ENCODE results near the gene MIER2. TPM values are rescaled to one million over a fixed set of nuclear protein-coding genes. Genes with fewer than 3 reads are reported as not detected.
A peak's percentile ranks its signal among the peaks of the same experiment; 100 is the strongest.

Gene MIER2
- polyA plus RNA-seq, 3 donors: 3.6 to 21.9 (median 6.9) TPM

DNA sequence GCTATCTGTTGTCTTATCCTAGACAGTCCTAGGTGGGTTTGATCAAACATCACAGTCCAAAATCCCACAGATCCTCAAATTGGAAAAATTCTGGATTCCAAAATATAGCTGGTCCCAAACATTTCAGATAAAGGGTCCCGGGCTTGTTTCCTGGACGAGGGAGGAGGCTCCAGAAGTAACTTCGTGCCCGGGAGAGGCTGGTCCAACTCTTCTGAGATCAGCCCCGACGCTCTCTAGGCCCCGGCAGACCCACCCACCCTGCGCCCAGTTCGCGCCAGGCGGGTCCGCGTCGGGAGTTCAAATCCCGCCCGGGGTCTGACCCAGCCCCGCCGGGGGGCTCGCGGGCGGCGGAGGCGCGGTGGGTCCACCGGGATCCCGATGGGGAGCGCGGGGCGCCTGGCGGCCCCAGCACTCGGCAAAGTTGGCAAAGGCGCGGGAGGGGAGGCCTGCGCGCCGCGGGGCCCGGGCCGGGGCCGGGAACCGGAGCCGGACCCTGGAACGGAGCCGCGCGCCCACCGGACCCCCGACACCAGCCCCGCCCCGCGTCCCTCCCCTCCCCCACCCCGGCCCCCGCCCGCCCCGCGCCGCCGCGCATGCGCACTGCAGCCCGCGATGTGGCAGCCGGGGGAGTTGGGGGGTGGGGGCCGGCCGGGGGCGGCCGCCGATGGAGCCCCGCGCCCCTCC is 513 bp downstream of the MIER2 start:
- Mint-ChIP-seq H3K27ac (peak overlapping the region; percentile 58 to 97 (median 93)), H3K27me3 (ENCODE audit: low read depth in 3 of 3) (peaks cover 18 to 33% (median 24%) of the 10 kb centered on the region in 3 donors), H3K4me1 (peaks cover 58% of the 10 kb centered on the region), H3K36me3 (peaks cover 19 to 20% of the 10 kb centered on the region in 2 donors), H3K9me3 (peaks cover 0 to 11% (median 7%) of the 10 kb centered on the region in 7 donors), H3K4me3 (peak overlapping the region; percentile 87 to 88)
- WGBS (ENCODE audit: insufficient coverage): under 1% methylated on average over 50 of the region's 70 CpGs
- Histone ChIP-seq H4K20me1 (ENCODE audit: insufficient read depth, low read length) (peaks cover 43% of the 10 kb centered on the region), H3K4me1 (ENCODE audit: control insufficient read depth in 1 of 2, insufficient read depth in 2 of 2, low read length in 2 of 2) (peaks cover 46 to 58% of the 10 kb centered on the region in 2 donors), H3K9ac (ENCODE audit: insufficient read depth, low read length, poor library complexity, severe bottlenecking) (peak overlapping the region; percentile 74), H3K27ac (ENCODE audit: low read depth in 1 of 2, low read length in 2 of 2) (peak overlapping the region; percentile 60 to 91), H2AFZ (ENCODE audit: insufficient read depth, low read depth, low read length, poor library complexity, severe bottlenecking) (peak overlapping the region; percentile 63), H3K27me3 (ENCODE audit: control insufficient read depth in 2 of 2, insufficient read depth in 2 of 2, low read length in 2 of 2) (peaks cover 0 to 19% of the 10 kb centered on the region in 2 donors), H3K36me3 (replicated peaks in 1 of 2; ENCODE audit: control insufficient read depth in 1 of 2, insufficient read depth in 2 of 2, low read length in 2 of 2) (no peaks in the 10 kb centered on the region), H3K4me3 (replicated peaks in 1 of 3; ENCODE audit: low read depth in 2 of 3, low read length in 3 of 3) (peak overlapping the region; percentile 41 to 86 (median 81)), H3K4me2 (replicated peaks; ENCODE audit: extremely low read depth, low read length, poor library complexity, severe bottlenecking) (peak overlapping the region; percentile 81), H3K79me2 (ENCODE audit: insufficient read depth, low read length) (peaks cover 48% of the 10 kb centered on the region), H3K9me3 (replicated peaks in 1 of 2; ENCODE audit: control insufficient read depth in 1 of 2, insufficient read depth in 1 of 2, low read length in 2 of 2) (no peaks in the 10 kb centered on the region)
- DNase-seq: no peak
- TF ChIP-seq, protein P1, sequence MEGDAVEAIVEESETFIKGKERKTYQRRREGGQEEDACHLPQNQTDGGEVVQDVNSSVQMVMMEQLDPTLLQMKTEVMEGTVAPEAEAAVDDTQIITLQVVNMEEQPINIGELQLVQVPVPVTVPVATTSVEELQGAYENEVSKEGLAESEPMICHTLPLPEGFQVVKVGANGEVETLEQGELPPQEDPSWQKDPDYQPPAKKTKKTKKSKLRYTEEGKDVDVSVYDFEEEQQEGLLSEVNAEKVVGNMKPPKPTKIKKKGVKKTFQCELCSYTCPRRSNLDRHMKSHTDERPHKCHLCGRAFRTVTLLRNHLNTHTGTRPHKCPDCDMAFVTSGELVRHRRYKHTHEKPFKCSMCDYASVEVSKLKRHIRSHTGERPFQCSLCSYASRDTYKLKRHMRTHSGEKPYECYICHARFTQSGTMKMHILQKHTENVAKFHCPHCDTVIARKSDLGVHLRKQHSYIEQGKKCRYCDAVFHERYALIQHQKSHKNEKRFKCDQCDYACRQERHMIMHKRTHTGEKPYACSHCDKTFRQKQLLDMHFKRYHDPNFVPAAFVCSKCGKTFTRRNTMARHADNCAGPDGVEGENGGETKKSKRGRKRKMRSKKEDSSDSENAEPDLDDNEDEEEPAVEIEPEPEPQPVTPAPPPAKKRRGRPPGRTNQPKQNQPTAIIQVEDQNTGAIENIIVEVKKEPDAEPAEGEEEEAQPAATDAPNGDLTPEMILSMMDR (IDR thresholded peaks at IDR 0.05): no peak
- intact Hi-C loops (cut with micrococcal nuclease): loop anchor here (5.0 to 10.0 kb wide), 2 partner anchors 141 to 163 kb away; partner anchors contain the start of gene TPGS1 (in 1 of the 2)

DNA sequence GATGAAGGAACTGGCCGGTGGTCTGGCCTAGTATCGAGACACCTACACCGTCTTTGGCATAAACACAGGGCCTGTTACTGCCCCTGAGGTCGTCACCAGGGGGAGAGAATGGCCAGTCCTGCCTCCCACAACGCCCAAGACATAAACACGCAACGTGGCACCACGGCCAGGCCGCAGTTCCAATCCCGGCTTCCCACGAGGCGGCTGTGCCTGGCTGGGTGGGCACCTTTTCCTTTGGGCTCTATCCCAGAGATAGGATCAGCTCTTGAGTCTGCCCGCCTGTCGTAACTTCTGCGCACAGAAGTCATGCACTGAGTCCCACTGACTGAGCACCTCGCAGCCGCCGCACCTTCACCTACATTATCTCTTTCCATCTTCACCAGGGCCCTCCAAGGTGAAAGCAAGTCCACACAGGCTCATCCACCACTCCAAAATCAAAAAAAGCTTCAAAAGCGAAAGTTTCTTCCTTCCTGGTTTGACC is 1.1 kb downstream of the MIER2 start:
- Histone ChIP-seq H4K20me1 (ENCODE audit: insufficient read depth, low read length) (peaks cover 49% of the 10 kb centered on the region), H2AFZ (ENCODE audit: insufficient read depth, low read depth, low read length, poor library complexity, severe bottlenecking) (peak overlapping the region; percentile 63), H3K4me1 (ENCODE audit: control insufficient read depth in 1 of 2, insufficient read depth in 2 of 2, low read length in 2 of 2) (peaks cover 51 to 64% of the 10 kb centered on the region in 2 donors), H3K9ac (ENCODE audit: insufficient read depth, low read length, poor library complexity, severe bottlenecking) (peak overlapping the region; percentile 74), H3K4me3 (replicated peaks in 1 of 3; ENCODE audit: low read depth in 2 of 3, low read length in 3 of 3) (peak overlapping the region; percentile 41 to 86 (median 81)), H3K27ac (ENCODE audit: low read depth in 1 of 2, low read length in 2 of 2) (peak overlapping the region; percentile 60 to 91), H3K27me3 (ENCODE audit: control insufficient read depth in 2 of 2, insufficient read depth in 2 of 2, low read length in 2 of 2) (peaks cover 0 to 19% of the 10 kb centered on the region in 2 donors), H3K9me3 (replicated peaks in 1 of 2; ENCODE audit: control insufficient read depth in 1 of 2, insufficient read depth in 1 of 2, low read length in 2 of 2) (no peaks in the 10 kb centered on the region), H3K4me2 (replicated peaks; ENCODE audit: extremely low read depth, low read length, poor library complexity, severe bottlenecking) (peak overlapping the region; percentile 81), H3K79me2 (ENCODE audit: insufficient read depth, low read length) (peaks cover 54% of the 10 kb centered on the region), H3K36me3 (replicated peaks in 1 of 2; ENCODE audit: control insufficient read depth in 1 of 2, insufficient read depth in 2 of 2, low read length in 2 of 2) (no peaks in the 10 kb centered on the region)
- TF ChIP-seq, protein P1 (IDR thresholded peaks at IDR 0.05): no peak
- WGBS (ENCODE audit: insufficient coverage): 84% methylated on average over 16 of the region's 19 CpGs
- intact Hi-C loops (cut with micrococcal nuclease): loop anchor here (5.0 to 10.0 kb wide), 2 partner anchors 141 to 164 kb away; partner anchors contain the start of gene TPGS1 (in 1 of the 2)
- H3K4me1 Mint-ChIP-seq: peaks cover 64% of the 10 kb centered on the region
- H3K27me3 Mint-ChIP-seq (ENCODE audit: low read depth in 3 of 3): peaks cover 18 to 31% (median 22%) of the 10 kb centered on the region in 3 donors
- no peak for DNase-seq
- H3K36me3 Mint-ChIP-seq: peaks cover 19 to 21% of the 10 kb centered on the region in 2 donors
- H3K27ac Mint-ChIP-seq: peak overlapping the region; percentile 58 to 97 (median 93)
- peak overlapping the region; percentile 87 to 88 for H3K4me3 Mint-ChIP-seq
- peaks cover 0 to 11% (median 7%) of the 10 kb centered on the region in 7 donors for H3K9me3 Mint-ChIP-seq

Data from CD14-positive monocyte (primary cell).